Muscle of leg (tissue), 11 donors: ENCODE measurements around the gene SF3B3. TPM values are rescaled to one million over a fixed set of nuclear protein-coding genes. Genes with fewer than 3 reads are reported as not detected.
A peak's percentile ranks its signal among the peaks of the same experiment; 100 is the strongest.

Source experiments
- DNase-seq: peaks from one replicate; pipeline ENCODE4 v3.0.0; 2013
- H3K27ac ChIP-seq: one replicate; pipeline ENCODE4 v1.5.1; 2013; ENCODE audit warnings: mild to moderate bottlenecking, low read length, control low read depth
- H3K27me3 ChIP-seq: one replicate; pipeline ENCODE4 v1.6.1; 2013; ENCODE audit warnings: low read length; ENCODE audit not compliant: control insufficient read depth, insufficient read depth
- H3K36me3 ChIP-seq: one replicate; pipeline ENCODE4 v1.6.1; 2013; ENCODE audit warnings: low read length; ENCODE audit not compliant: control insufficient read depth, insufficient read depth
- H3K4me1 ChIP-seq: one replicate; pipeline ENCODE4 v1.6.1; 2013; ENCODE audit warnings: low read length; ENCODE audit not compliant: control insufficient read depth, insufficient read depth
- H3K4me3 ChIP-seq: one replicate; pipeline ENCODE4 v1.5.1; 2013; ENCODE audit warnings: low read length, control low read depth
- H3K9me3 ChIP-seq: replicated peaks from 2 replicates; pipeline ENCODE4 v1.6.1; 2013; ENCODE audit warnings: low read depth, low read length; ENCODE audit not compliant: control insufficient read depth
- WGBS: methylation state at CpG from one replicate; pipeline ENCODE4 v1.1.5; 2013; ENCODE audit warnings: missing lambda C conversion rate; ENCODE audit not compliant: insufficient coverage; 5-methylcytosine and 5-hydroxymethylcytosine counted together
- polyA plus RNA-seq, 8 donors: library from polyadenylated mRNA; unstranded; fragments of 120-200 nt; gene quantifications; one replicate each; pipeline versions ENCODE4 v1.2.1 to v1.2.3, GENCODE V29; 2013; ENCODE audit warnings: inconsistent platforms in 1 of 8, low replicate concordance in 1 of 8; ENCODE audit not compliant: insufficient read length in 8 of 8, insufficient read depth in 1 of 8
- total RNA-seq: library from RNA; stranded (reverse); fragments of 120-200 nt; gene quantifications from one replicate; pipeline ENCODE4 v1.2.4, GENCODE V29; 2013

Gene SF3B3
- total and polyA plus RNA-seq, 9 donors, result 131 to 247 (median 203) TPM

DNA sequence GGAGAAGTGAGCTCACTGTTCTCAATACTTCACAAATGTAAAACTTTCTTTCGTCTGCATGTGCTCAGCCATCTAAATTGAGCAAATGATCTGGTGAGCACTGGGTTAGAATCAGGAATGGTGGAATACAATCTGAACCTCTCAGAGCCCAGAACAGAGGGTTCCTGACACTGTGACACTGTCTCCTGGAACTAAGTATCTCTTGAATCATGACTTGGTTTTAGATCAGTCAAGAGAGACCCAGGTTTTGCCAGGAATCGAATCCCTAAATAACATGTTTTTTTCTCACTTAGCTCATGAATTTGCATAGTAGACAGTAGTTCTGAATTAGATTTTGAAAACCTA lies 49.3 kb downstream of the SF3B3 start:
- H3K27ac ChIP-seq, result peak overlapping the region; percentile 65
- peaks cover 60% of the 10 kb centered on the region for H3K36me3 ChIP-seq
- DNase-seq, result no peak
- H3K27me3 ChIP-seq, result no peaks in the 10 kb centered on the region
- WGBS, result 100% methylated on average over 1 of the region's 2 CpGs
- H3K9me3 ChIP-seq, result no peaks in the 10 kb centered on the region
- no peak overlapping the region for H3K4me3 ChIP-seq
- peaks cover 45% of the 10 kb centered on the region for H3K4me1 ChIP-seq

DNA sequence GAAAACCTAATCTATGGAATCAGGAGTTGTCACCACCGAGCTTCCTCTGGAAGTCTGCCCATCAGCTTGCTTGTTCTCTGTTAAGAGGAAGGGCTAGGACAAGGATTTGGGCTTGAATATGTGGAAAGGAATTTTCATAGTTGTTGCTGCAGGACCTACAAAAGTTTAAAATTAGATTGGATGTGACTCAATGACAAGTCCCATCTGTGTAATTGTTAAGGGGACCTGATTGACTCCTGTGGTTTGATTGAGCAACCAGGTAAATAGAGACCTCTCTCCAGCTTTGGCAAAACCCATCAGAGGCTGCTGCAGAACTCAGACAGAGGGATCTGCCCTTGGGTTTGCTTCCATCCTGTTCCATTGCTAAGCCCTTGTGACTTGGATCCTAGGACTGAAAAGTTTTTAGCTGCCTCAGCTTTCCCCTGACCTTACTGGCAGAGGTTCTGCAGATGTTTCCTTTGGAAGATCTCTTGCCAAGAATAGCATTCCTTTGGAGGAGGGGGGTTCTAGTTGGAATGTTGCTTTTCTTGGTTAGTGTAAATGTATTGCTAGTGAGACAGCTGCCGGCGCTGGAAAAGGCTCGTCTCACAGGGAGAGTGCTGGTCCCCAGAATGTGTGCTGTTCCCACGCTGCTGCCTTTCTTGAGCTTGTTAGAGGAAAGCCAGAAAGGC lies 50.0 kb downstream of the SF3B3 start:
- WGBS, result 16% methylated on average over 5 of the region's 5 CpGs
- peaks cover 54% of the 10 kb centered on the region for H3K36me3 ChIP-seq
- DNase-seq, result peak; percentile 97
- no peaks in the 10 kb centered on the region for H3K27me3 ChIP-seq
- no peak overlapping the region for H3K4me3 ChIP-seq
- H3K9me3 ChIP-seq, result no peaks in the 10 kb centered on the region
- peak overlapping the region; percentile 65 for H3K27ac ChIP-seq
- H3K4me1 ChIP-seq, result peaks cover 45% of the 10 kb centered on the region

DNA sequence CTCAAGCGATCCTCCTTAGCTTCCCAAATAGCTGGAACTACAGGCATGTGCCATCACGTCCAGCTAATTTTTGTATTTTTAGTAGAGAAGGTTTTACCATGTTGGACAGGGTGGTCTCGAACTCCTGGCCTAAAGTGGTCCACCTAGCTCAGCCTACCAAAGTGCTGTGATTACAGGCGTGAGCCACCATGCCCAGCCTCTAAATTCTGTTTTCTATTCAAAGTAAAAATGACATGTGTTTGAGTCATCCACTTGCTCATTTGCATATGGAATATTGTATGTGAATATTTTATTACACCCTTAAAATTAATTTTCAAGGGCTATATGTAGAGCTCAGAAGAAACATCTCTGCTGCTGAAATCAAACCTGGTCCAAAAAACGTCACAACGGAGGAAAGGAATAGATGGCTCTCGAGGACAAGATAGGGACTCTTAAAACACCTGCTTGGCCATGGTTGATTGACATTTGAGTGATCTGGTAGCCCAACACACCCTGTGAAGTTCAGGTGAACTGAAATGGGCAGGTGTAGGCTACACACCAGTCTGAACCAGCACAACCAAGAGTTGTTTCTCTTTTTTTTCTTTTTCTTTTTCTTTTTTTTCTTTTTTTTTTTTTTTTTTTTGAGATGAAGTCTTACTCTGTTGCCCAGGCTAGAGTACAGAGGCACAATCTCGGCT lies 51.1 kb downstream of the SF3B3 start:
- no peak overlapping the region for H3K4me3 ChIP-seq
- peaks cover 50% of the 10 kb centered on the region for H3K4me1 ChIP-seq
- 100% methylated on average over 3 of the region's 8 CpGs for WGBS
- H3K36me3 ChIP-seq, result peaks cover 44% of the 10 kb centered on the region
- H3K27me3 ChIP-seq, result no peaks in the 10 kb centered on the region
- peak overlapping the region; percentile 65 for H3K27ac ChIP-seq
- no peak for DNase-seq
- no peaks in the 10 kb centered on the region for H3K9me3 ChIP-seq

DNA sequence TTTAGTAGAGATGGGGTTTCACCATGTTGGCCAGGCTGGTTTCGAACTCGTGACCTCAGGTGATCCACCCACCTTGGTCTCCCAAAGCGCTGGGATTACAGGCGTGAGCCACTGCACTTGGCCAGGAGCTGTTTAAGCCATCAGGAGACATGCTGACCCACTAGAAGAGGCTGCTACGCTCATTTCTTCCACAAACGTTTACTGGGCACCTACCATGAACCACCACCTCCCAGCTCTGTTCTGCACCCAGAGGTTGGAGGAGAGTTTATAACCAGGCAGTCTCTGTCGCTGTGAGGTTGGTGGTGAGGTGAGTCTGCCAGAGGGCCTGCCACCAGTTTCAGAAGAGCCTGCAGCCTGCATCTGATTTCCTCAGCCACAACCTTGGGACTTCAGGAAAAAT lies 51.8 kb downstream of the SF3B3 start:
- WGBS, result 84% methylated on average over 4 of the region's 7 CpGs
- Histone ChIP-seq H3K4me3 (no peak overlapping the region), H3K4me1 (peaks cover 56% of the 10 kb centered on the region), H3K9me3 (no peaks in the 10 kb centered on the region), H3K27me3 (no peaks in the 10 kb centered on the region), H3K36me3 (peaks cover 39% of the 10 kb centered on the region), H3K27ac (peak overlapping the region; percentile 15)
- DNase-seq, result no peak

DNA sequence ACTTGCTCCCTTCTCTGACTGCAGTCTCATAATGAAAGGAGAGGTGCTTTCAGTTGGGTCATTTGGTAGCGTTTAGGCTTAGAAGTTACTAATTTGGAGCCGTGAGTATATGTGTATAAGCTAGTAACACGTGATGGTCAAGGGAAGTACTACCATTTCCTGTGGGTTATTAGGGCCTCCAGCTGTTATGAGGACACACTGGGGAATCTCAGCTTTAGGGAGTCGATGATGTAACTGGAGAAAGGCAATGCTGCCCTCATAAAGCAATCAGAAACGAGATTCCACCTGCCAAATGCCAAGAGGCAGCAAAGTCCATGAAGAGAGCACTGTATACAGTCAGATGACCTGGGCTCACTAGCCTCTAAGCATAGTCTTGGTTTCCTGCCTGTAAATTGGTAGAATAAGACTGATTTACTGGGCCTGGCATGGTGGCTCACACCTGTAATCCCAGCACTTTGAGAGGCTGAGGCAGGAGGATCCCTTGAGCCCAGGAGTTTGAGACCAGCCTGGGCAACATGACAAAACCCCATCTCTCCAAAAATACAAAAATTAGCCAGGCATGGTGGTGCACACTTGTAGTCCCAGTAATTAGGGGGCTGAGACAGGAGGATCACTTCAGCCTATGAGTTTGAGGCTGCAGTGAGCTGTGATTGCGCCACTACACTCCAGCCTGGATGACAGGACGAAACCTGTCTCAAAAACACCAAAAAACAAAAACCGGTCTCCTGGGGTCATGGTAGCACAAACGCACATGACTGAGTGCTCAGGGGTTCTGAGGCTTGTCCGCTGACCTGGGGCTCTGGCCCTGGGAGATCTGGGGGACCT lies 53.0 kb downstream of the SF3B3 start:
- peak; percentile 63 for DNase-seq
- Histone ChIP-seq H3K36me3 (peaks cover 26% of the 10 kb centered on the region), H3K4me1 (peaks cover 56% of the 10 kb centered on the region), H3K4me3 (no peak overlapping the region), H3K27ac (peak overlapping the region; percentile 38), H3K27me3 (no peaks in the 10 kb centered on the region), H3K9me3 (no peaks in the 10 kb centered on the region)
- 52% methylated on average over 9 of the region's 10 CpGs for WGBS

DNA sequence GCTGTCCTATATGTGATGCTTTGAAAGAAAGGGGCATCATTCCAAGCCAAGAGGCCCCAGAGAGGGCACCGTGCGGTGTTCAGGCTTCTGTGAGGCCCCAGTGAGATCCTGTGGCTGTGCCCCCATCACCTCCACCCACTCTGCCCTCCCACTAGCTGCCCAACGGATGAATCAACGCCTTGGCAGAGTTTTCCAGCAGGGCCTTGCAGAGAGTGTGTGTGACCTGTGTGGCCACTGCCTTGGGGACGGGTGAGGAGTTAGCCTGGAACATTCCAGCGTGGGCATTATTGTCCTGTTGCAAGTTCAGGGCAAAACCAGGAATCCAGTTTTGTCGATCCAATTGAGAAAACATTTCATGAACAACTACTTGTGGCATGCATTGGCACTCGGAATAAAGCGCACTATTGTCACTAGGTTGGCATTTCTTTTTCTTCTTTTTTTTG lies 53.7 kb downstream of the SF3B3 start:
- WGBS, result 74% methylated on average over 7 of the region's 9 CpGs
- DNase-seq, result no peak
- H3K4me1 ChIP-seq, result peaks cover 53% of the 10 kb centered on the region

DNA sequence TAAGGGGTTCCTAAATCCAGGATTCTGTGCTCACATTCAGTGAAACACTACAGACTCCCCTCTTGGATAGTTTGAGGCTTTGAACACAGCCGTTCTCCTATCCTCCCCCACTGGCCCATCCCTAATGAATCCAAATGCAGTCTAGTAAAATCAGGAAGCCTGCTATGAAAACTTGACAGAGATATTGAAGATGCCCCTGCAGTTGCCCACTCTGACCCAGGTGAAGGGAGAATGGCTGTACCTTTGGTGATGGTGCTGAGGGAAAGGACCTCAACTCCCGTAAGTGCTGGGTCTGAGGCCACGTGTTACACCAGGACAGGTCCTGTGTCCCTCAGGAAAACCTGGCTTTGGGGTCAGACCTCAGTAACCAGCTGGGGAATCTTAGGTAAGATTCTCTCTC lies 54.4 kb downstream of the SF3B3 start:
- DNase-seq, result no peak
- Histone ChIP-seq H3K9me3 (no peaks in the 10 kb centered on the region), H3K4me3 (no peak overlapping the region), H3K36me3 (peaks cover 13% of the 10 kb centered on the region), H3K4me1 (peaks cover 47% of the 10 kb centered on the region), H3K27ac (no peak overlapping the region), H3K27me3 (no peaks in the 10 kb centered on the region)
- WGBS, result no CpG with 5 or more reads among the region's 3 CpGs

More for the DNA sequence above, 53.7 kb downstream of the SF3B3 start:
- H3K36me3 ChIP-seq, result peaks cover 20% of the 10 kb centered on the region
- H3K27ac ChIP-seq, result no peak overlapping the region
- no peaks in the 10 kb centered on the region for H3K27me3 ChIP-seq
- H3K9me3 ChIP-seq, result no peaks in the 10 kb centered on the region
- H3K4me3 ChIP-seq, result no peak overlapping the region

DNA sequence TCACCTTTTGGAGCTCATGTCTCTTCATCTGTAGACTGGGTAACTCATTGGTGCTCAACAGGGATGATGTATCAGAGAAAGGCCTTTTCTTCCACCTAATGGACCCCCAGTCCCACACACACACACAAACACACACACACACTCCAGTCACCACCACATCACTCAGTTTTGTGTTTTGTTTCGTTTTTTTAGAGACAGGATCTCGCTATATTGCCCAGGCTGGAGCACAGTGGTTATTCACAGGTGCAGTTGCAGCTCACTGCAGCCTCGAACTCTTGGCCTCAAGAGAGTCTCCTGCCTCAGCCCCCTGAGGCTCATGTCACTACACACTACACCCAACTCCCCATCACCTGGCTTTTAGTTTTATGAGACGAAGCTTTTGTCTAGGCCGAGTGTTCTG lies 55.6 kb downstream of the SF3B3 start:
- no peak overlapping the region for H3K4me3 ChIP-seq
- no peaks in the 10 kb centered on the region for H3K9me3 ChIP-seq
- no peak for DNase-seq
- WGBS, result 71% methylated on average over 3 of the region's 5 CpGs
- peaks cover 37% of the 10 kb centered on the region for H3K4me1 ChIP-seq
- H3K27ac ChIP-seq, result peak overlapping the region; percentile 37
- H3K36me3 ChIP-seq, result peaks cover 7% of the 10 kb centered on the region
- H3K27me3 ChIP-seq, result no peaks in the 10 kb centered on the region

DNA sequence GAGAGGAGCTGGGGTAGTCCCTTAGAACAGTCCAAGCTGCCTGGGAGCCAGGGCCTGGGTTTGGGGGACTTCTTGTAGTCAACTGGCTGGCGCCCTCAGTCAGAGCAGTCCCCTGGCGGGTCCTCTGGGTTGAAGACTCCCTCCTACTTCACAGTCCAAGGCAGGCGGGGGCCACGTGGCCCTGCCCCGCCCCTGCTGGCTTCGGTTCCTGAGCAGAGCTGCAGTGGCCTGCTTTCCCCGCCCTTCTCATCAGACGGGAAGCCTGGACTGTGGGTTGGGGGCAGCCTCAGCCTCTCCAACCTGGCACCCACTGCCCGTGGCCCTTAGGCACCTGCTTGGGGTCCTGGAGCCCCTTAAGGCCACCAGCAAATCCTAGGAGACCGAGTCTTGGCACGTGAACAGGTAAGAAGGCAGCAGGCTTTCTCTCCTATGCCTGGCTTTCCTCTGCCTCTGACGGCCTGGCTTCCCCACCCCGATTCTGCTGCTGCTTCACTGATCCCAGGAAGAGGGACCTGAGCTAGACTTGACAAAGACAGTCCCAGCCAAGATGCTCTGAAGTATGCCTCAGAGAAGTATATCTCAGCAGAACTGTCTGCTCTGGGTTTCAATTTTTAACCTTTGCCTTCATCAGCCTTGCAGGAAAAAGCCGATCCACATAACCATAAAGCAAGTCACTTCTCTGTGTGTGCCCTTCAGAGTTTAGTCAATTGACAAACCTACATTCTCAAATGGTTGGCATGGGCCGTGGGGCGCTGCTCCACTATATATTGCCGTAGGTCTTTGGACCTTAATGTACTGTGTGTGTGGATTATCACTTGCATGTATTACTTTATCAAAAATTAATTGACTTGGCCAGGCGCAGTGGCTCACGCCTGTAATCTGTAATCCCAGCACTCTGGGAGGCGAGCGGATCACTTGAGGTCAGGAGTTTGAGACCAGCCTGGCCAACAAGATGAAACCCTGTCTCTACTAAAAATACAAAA lies 56.3 kb downstream of the SF3B3 start:
- DNase-seq, result peak; percentile 82
- no peaks in the 10 kb centered on the region for H3K9me3 ChIP-seq
- WGBS, result 18% methylated on average over 14 of the region's 21 CpGs
- peak overlapping the region; percentile 23 for H3K4me3 ChIP-seq
- H3K27me3 ChIP-seq, result no peaks in the 10 kb centered on the region
- H3K4me1 ChIP-seq, result peaks cover 36% of the 10 kb centered on the region
- peaks cover 2% of the 10 kb centered on the region for H3K36me3 ChIP-seq
- H3K27ac ChIP-seq, result peak overlapping the region; percentile 60
